ENCODE data around the gene WDR70.
A peak's percentile ranks its signal among the peaks of the same experiment; 100 is the strongest.

Gene WDR70

GRCh38 chr5:37730896-37731455 lies 351.9 kb downstream of the WDR70 start:
- DNase-seq, result no peak

GRCh38 chr5:37734114-37734513 lies 355.0 kb downstream of the WDR70 start:
- DNase-seq, result no peak

- peak; percentile 53 for DNase-seq
Measured at GRCh38 chr5:37735649-37736347, 356.7 kb downstream of the WDR70 start.

- DNase-seq, result no peak
Measured at GRCh38 chr5:37736397-37736796, 357.3 kb downstream of the WDR70 start.

- no peak for DNase-seq
Measured at GRCh38 chr5:37737326-37738056, 358.4 kb downstream of the WDR70 start.

- DNase-seq, result peak; percentile 54
Measured at GRCh38 chr5:37738057-37738691, 359.1 kb downstream of the WDR70 start.

GRCh38 chr5:37738865-37739488 lies 359.9 kb downstream of the WDR70 start:
- DNase-seq, result no peak

GRCh38 chr5:37739817-37740261 lies 360.7 kb downstream of the WDR70 start:
- no peak for DNase-seq

GRCh38 chr5:37740331-37741066 lies 361.4 kb downstream of the WDR70 start:
- no peak for DNase-seq

- DNase-seq, result no peak
Measured at GRCh38 chr5:37742111-37742510, 363.0 kb downstream of the WDR70 start.

- no peak for DNase-seq
Measured at GRCh38 chr5:37751227-37751626, 372.1 kb downstream of the WDR70 start.

GRCh38 chr5:37754976-37755375 lies 375.9 kb downstream of the WDR70 start:
- no peak for DNase-seq

GRCh38 chr5:37755581-37755980 lies 376.5 kb downstream of the WDR70 start:
- no peak for DNase-seq

- no peak for DNase-seq
Measured at GRCh38 chr5:37756248-37756647, 377.1 kb downstream of the WDR70 start.

- peak; percentile 51 for DNase-seq
Measured at GRCh38 chr5:37757980-37758582, 379.0 kb downstream of the WDR70 start.

GRCh38 chr5:37767251-37767650 lies 388.1 kb downstream of the WDR70 start:
- DNase-seq, result no peak

- no peak for DNase-seq
Measured at GRCh38 chr5:37767961-37768360, 388.8 kb downstream of the WDR70 start.

- DNase-seq, result no peak
Measured at GRCh38 chr5:37768371-37768770, 389.3 kb downstream of the WDR70 start.

GRCh38 chr5:37769108-37769507 lies 390.0 kb downstream of the WDR70 start:
- no peak for DNase-seq

- no peak for DNase-seq
Measured at GRCh38 chr5:37769840-37770239, 390.7 kb downstream of the WDR70 start.

- no peak for DNase-seq
Measured at GRCh38 chr5:37770786-37771185, 391.7 kb downstream of the WDR70 start.

GRCh38 chr5:37771203-37771611 lies 392.1 kb downstream of the WDR70 start:
- DNase-seq, result no peak

All from NCI-H69 (cell line).